Skeletal muscle tissue (tissue), 4 donors: Measurements from ENCODE around the gene GPR78. TPM values are rescaled to one million over a fixed set of nuclear protein-coding genes. Genes with fewer than 3 reads are reported as not detected.

Experiments
- H3K27ac ChIP-seq: one replicate; pipeline ENCODE4 v1.7.0; 2013; ENCODE audit warnings: mild to moderate bottlenecking, low read depth, low read length, inconsistent platforms
- H3K27me3 ChIP-seq, 3 donors: one replicate each; pipeline ENCODE4 v1.7.0; 2013; ENCODE audit warnings: low read length in 3 of 3; ENCODE audit not compliant: control insufficient read depth in 3 of 3, insufficient read depth in 3 of 3
- H3K36me3 ChIP-seq, 3 donors: one replicate each; pipeline ENCODE4 v1.7.0; 2013; ENCODE audit warnings: low read length in 3 of 3; ENCODE audit not compliant: control insufficient read depth in 3 of 3, insufficient read depth in 3 of 3
- H3K4me1 ChIP-seq, 3 donors: one replicate each; pipeline ENCODE4 v1.7.0; 2013; ENCODE audit warnings: low read length in 3 of 3, mild to moderate bottlenecking in 3 of 3; ENCODE audit not compliant: control insufficient read depth in 3 of 3, insufficient read depth in 3 of 3
- H3K4me3 ChIP-seq, 3 donors: one replicate each; pipeline ENCODE4 v1.7.0; 2013; ENCODE audit warnings: low read length in 3 of 3
- H3K9ac ChIP-seq, 3 donors: one replicate each; pipeline ENCODE4 v1.7.0; 2013; ENCODE audit warnings: low read length in 3 of 3, mild to moderate bottlenecking in 3 of 3, moderate library complexity in 2 of 3, low read depth in 1 of 3
- H3K9me3 ChIP-seq, 3 donors: one replicate each; pipeline ENCODE4 v1.7.0; 2013; ENCODE audit warnings: low read length in 3 of 3; ENCODE audit not compliant: control insufficient read depth in 3 of 3
- total RNA-seq: library from RNA; depleted of rRNA; stranded (reverse); fragments of >200 nt; gene quantifications from one replicate; pipeline ENCODE4 v1.2.3, GENCODE V29; 2014
- donor health status: Osteomylitis.

Gene GPR78
- total RNA-seq, 1 donor from 2014 or later, result 0.52 TPM

- H3K27ac ChIP-seq, result no peak overlapping the region
- no peaks in the 10 kb centered on the region for H3K4me1 ChIP-seq
- H3K9ac ChIP-seq, result no peak overlapping the region
- H3K36me3 ChIP-seq, result no peaks in the 10 kb centered on the region
- no peaks in the 10 kb centered on the region for H3K9me3 ChIP-seq
- H3K4me3 ChIP-seq, result no peak overlapping the region
- peaks cover 11 to 26% (median 21%) of the 10 kb centered on the region in 3 donors for H3K27me3 ChIP-seq
Measured at GRCh38 chr4:8605289-8605688, 25.1 kb downstream of the GPR78 start.

GRCh38 chr4:8606476-8606875, 26.3 kb downstream of the GPR78 start:
- H3K27me3 ChIP-seq, result peaks cover 5 to 16% (median 13%) of the 10 kb centered on the region in 3 donors
- peaks cover 0 to 2% (median 0%) of the 10 kb centered on the region in 3 donors for H3K4me1 ChIP-seq
- H3K4me3 ChIP-seq, result no peak overlapping the region
- H3K36me3 ChIP-seq, result no peaks in the 10 kb centered on the region
- H3K27ac ChIP-seq, result no peak overlapping the region
- H3K9me3 ChIP-seq, result no peaks in the 10 kb centered on the region
- H3K9ac ChIP-seq, result no peak overlapping the region

- Histone ChIP-seq H3K9me3 (no peaks in the 10 kb centered on the region), H3K9ac (no peak overlapping the region), H3K36me3 (no peaks in the 10 kb centered on the region), H3K4me3 (no peak overlapping the region), H3K27me3 (peaks cover 5 to 18% (median 12%) of the 10 kb centered on the region in 3 donors), H3K27ac (no peak overlapping the region), H3K4me1 (peaks cover 0 to 4% (median 0%) of the 10 kb centered on the region in 3 donors)
Measured at GRCh38 chr4:8606966-8607365, 26.8 kb downstream of the GPR78 start.

DNA sequence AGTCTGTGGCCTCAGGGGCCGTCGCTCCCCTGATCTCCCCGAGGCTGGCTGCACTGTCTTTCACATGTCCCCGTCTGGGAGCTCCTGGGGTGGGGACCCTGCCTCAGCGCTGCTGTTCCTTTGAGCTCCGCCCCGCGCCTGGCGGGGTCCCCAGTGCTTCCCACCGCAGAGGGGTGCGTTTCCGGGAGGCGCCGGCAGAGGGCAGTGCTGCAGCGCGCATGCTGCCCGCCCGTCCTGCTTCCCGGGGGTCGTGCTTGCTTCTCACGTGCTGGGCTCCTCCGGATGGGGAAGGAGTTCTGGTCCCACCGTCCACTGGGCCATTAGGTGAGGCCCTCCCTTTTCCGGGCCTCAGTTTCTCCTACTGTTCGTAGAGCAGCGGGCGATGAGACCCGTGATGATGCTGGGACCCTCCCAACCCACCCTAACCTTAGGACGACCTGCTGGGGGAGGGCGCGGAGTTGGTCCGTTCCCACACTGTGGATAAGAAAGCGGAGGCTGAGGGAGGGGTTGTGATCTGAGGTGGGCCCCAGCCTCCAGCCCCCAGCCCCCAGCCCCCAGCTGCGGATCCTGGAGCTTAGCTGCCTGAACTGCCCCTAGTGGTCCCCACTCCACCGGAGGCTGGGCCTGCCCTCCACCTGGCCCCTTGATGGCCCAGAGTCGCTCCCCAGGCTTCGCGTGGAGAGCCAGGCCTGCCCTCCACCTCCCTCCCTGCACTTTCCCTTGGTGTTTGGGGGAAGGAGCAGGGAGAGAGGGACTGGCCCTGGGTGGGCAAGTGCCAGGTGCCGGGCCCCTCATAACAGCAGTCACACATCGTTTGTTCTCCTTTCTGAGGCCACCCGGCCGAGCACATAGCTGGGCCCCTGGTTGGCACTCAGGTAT, 27.6 kb downstream of the GPR78 start:
- Histone ChIP-seq H3K27ac (no peak overlapping the region), H3K9ac (no peak overlapping the region), H3K4me3 (no peak overlapping the region), H3K36me3 (no peaks in the 10 kb centered on the region), H3K9me3 (no peaks in the 10 kb centered on the region), H3K27me3 (peaks cover 5 to 16% (median 9%) of the 10 kb centered on the region in 3 donors), H3K4me1 (peaks cover 0 to 4% (median 0%) of the 10 kb centered on the region in 3 donors)

GRCh38 chr4:8608714-8609391, 28.7 kb downstream of the GPR78 start:
- Histone ChIP-seq H3K4me1 (peaks cover 0 to 4% (median 0%) of the 10 kb centered on the region in 3 donors), H3K9me3 (no peaks in the 10 kb centered on the region), H3K9ac (no peak overlapping the region), H3K36me3 (no peaks in the 10 kb centered on the region), H3K27ac (no peak overlapping the region), H3K4me3 (no peak overlapping the region), H3K27me3 (peaks cover 5 to 17% (median 12%) of the 10 kb centered on the region in 3 donors)

- Histone ChIP-seq H3K27me3 (peaks cover 5 to 19% (median 12%) of the 10 kb centered on the region in 3 donors), H3K27ac (no peak overlapping the region)
Measured at GRCh38 chr4:8609406-8609805, 29.2 kb downstream of the GPR78 start.

GRCh38 chr4:8609824-8610350, 29.7 kb downstream of the GPR78 start:
- Histone ChIP-seq H3K27ac (no peak overlapping the region), H3K4me1 (peaks cover 0 to 4% (median 0%) of the 10 kb centered on the region in 3 donors), H3K27me3 (peaks cover 5 to 19% (median 12%) of the 10 kb centered on the region in 3 donors), H3K9ac (no peak overlapping the region), H3K4me3 (no peak overlapping the region), H3K36me3 (no peaks in the 10 kb centered on the region), H3K9me3 (no peaks in the 10 kb centered on the region)

More at GRCh38 chr4:8609406-8609805, 29.2 kb downstream of the GPR78 start:
- no peaks in the 10 kb centered on the region for H3K36me3 ChIP-seq
- H3K9me3 ChIP-seq, result no peaks in the 10 kb centered on the region
- no peak overlapping the region for H3K9ac ChIP-seq
- H3K4me1 ChIP-seq, result peaks cover 0 to 4% (median 0%) of the 10 kb centered on the region in 3 donors
- H3K4me3 ChIP-seq, result no peak overlapping the region

- Histone ChIP-seq H3K27me3 (peaks cover 5 to 19% (median 12%) of the 10 kb centered on the region in 3 donors), H3K4me3 (no peak overlapping the region), H3K27ac (no peak overlapping the region), H3K36me3 (no peaks in the 10 kb centered on the region), H3K9ac (no peak overlapping the region), H3K9me3 (no peaks in the 10 kb centered on the region), H3K4me1 (peaks cover 0 to 4% (median 0%) of the 10 kb centered on the region in 3 donors)
Measured at GRCh38 chr4:8610858-8611616, 30.8 kb downstream of the GPR78 start.

GRCh38 chr4:8612646-8613045, 32.5 kb downstream of the GPR78 start:
- peaks cover 0 to 19% (median 7%) of the 10 kb centered on the region in 3 donors for H3K27me3 ChIP-seq
- H3K9ac ChIP-seq, result no peak overlapping the region
- no peak overlapping the region for H3K27ac ChIP-seq
- no peaks in the 10 kb centered on the region for H3K36me3 ChIP-seq
- H3K4me1 ChIP-seq, result peaks cover 0 to 4% (median 0%) of the 10 kb centered on the region in 3 donors
- H3K9me3 ChIP-seq, result no peaks in the 10 kb centered on the region
- no peak overlapping the region for H3K4me3 ChIP-seq
